Mucosa of stomach (tissue), 1 donor: ENCODE results near the gene NFATC2.

Experiments used
- H3K27me3 ChIP-seq: one replicate; pipeline ENCODE4 v1.7.0; 2013; ENCODE audit warnings: mild to moderate bottlenecking, low read length; ENCODE audit not compliant: control insufficient read depth, insufficient read depth
- H3K36me3 ChIP-seq: one replicate; pipeline ENCODE4 v1.7.0; 2013; ENCODE audit warnings: low read length; ENCODE audit not compliant: control insufficient read depth, insufficient read depth
- H3K4me1 ChIP-seq: one replicate; pipeline ENCODE4 v1.7.0; 2013; ENCODE audit warnings: mild to moderate bottlenecking, low read length; ENCODE audit not compliant: control insufficient read depth, insufficient read depth
- H3K4me3 ChIP-seq: one replicate; pipeline ENCODE4 v1.7.0; 2013; ENCODE audit warnings: low read length
- H3K9ac ChIP-seq: one replicate; pipeline ENCODE4 v1.7.0; 2013; ENCODE audit warnings: mild to moderate bottlenecking, low read length, moderate library complexity
- H3K9me3 ChIP-seq: one replicate; pipeline ENCODE4 v1.7.0; 2013; ENCODE audit warnings: mild to moderate bottlenecking, low read length, moderate library complexity; ENCODE audit not compliant: control insufficient read depth
- donor health status: Pancreatic carcinoma.

NFATC2 gene

DNA sequence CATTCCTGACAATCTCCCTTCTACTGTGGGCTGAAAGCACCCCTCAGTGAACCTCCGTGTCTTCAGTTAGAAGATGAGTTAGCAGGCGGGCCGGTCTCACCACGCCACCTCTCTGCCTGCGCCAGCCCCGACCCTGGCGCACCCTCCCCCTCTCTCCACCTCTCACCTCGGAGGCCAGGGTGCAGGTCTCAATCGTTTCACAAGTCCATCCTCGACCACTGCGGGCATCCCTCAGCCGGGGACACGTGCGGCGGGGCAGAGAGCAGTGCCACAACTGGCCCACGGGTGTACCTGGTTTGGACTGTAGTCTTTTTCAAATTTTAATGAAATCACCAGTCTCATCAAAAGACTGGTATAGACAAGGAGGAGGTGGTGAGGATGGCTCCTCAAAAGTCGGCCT, 34.4 kb downstream of the NFATC2 start:
- H3K4me3 ChIP-seq, result no peak overlapping the region

DNA sequence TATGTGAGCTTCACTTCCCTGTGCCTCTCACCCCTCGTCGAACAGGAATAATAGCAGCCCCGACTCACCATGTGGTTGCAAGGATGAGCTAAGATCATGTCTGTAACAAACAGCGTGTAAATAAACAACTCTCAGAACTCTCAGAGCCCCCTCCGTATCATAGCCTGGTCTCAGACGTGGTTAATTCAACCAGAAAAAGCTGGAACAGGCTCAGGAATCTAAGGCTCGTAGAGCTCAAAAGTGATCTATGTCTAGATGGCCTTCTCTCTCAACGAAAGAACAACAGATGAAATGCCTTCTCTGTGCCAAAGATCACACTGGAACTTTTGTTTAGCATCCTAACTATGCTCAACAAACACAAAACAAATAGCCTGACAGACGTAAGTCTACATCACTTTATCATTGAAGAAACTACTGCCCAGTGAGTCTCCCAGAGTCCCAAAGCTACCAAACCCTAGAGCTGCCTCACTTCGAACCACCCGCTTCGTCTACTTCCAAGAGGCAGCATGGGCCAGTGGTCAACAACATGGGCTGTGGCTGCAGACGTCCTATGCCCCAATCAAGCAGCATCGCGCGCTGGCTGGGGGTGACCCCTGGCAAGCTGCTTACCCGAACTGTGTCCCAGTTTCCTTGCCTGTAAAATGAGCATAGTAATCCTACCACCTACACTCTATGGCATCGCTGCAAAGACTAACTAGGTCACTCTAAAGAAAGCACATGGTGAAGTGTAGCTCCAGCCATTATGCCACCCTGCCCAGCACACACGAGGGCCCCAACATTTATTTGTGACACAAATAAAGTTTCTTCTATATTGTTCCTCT, 35.1 kb downstream of the NFATC2 start:
- no peaks in the 10 kb centered on the region for H3K4me1 ChIP-seq
- H3K9me3 ChIP-seq, result no peaks in the 10 kb centered on the region
- no peaks in the 10 kb centered on the region for H3K27me3 ChIP-seq
- no peak overlapping the region for H3K9ac ChIP-seq
- H3K36me3 ChIP-seq, result no peaks in the 10 kb centered on the region
- H3K4me3 ChIP-seq, result no peak overlapping the region

More for the DNA sequence above, 34.4 kb downstream of the NFATC2 start:
- no peaks in the 10 kb centered on the region for H3K27me3 ChIP-seq
- no peak overlapping the region for H3K9ac ChIP-seq
- H3K36me3 ChIP-seq, result no peaks in the 10 kb centered on the region
- no peaks in the 10 kb centered on the region for H3K4me1 ChIP-seq
- H3K9me3 ChIP-seq, result no peaks in the 10 kb centered on the region

DNA sequence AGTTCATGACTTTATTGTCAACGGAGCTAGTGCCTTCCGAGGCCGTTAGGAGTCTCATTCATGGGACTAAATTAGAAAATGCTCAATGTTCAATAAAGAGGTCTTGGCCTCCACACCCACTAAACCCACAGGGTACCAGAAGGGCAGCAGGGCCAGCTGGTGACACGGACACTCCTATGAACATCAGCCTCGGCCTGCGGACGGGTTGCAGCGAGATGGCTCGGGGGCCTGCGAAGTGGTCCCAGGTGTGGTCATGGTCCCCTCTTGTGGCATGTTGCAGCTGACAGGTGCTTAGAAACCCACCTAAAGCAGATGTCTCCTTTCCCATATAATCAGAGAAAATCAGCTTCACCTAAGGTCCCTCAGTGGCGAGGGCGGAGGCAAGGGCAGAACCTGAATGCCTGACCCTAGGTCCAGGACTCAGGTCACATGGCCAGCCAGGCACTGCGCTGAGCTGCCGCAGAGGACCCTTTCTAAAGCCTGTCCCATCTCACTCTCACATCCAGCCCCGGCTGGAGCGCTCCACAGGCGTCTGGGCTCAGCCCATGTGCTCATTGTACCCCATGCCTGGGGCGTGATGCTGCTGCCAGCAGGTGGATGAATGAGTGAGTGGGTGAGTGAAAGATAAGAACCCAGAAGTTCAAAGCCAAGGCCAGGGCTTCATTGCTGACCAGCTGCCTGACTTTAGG, 35.8 kb downstream of the NFATC2 start:
- no peaks in the 10 kb centered on the region for H3K27me3 ChIP-seq
- no peak overlapping the region for H3K4me3 ChIP-seq
- no peaks in the 10 kb centered on the region for H3K9me3 ChIP-seq
- no peaks in the 10 kb centered on the region for H3K4me1 ChIP-seq
- no peak overlapping the region for H3K9ac ChIP-seq
- H3K36me3 ChIP-seq, result no peaks in the 10 kb centered on the region

DNA sequence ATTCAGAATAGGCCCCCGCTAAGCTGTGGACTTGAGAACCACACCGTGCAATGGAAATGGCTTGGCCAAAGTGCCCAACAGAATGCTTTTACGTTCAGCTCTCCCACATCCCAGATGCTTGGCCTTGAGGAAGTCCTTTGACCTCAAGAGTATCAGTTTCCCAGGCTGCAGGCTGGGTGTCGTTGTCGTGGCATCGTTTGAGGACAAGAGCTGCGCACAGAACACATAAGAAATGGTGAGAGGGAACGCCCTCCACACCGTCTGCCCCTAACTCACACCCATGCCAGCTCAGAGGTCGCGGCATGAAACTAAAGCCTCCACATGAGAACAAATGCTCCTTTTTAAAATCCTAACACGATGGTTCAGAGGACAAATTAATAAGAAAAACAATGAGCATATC, 37.0 kb downstream of the NFATC2 start:
- Histone ChIP-seq H3K9me3 (no peaks in the 10 kb centered on the region), H3K9ac (no peak overlapping the region), H3K4me3 (no peak overlapping the region), H3K27me3 (no peaks in the 10 kb centered on the region), H3K4me1 (no peaks in the 10 kb centered on the region), H3K36me3 (no peaks in the 10 kb centered on the region)

DNA sequence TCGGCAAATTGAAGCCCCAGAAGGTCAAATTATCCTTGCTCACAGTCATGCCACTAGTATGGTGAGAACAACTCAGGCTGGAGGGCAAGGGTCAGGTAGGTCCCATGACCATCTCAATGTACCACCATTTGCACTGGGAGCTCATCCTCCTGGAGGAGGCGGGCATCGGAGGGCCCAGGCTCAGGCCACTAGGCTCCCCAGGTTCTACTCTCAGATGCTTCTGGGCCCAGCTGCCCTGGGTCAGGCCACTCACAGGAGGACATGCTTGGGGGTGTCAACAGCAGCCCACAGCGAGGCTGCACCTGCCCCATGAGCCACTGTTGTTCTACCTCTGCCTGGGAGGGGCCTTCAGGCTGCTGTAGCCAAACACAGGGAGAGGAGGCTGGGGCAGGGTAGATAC, 39.1 kb downstream of the NFATC2 start:
- Histone ChIP-seq H3K9ac (no peak overlapping the region), H3K27me3 (no peaks in the 10 kb centered on the region), H3K9me3 (no peaks in the 10 kb centered on the region), H3K4me3 (no peak overlapping the region), H3K4me1 (no peaks in the 10 kb centered on the region), H3K36me3 (no peaks in the 10 kb centered on the region)

DNA sequence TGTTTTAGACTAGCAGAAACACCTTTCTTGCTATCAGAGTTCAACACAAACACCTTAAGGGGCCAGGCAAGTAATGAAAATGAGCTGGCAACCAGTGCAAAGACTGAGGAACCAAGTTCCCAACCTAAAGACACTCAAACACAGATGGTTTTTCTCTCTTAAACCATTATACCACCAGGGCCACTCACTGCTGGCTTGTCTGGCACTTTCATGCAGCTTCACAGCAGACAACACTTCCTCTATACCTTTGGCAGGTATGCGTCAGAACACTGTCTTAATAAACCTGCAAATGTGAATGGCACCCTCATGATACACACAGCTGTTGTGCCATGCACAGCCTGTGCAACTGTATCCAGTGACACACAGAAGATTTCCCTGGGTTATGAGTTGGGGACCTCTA, 41.6 kb downstream of the NFATC2 start:
- Histone ChIP-seq H3K9me3 (no peaks in the 10 kb centered on the region), H3K9ac (no peak overlapping the region), H3K4me3 (no peak overlapping the region), H3K36me3 (no peaks in the 10 kb centered on the region), H3K4me1 (peaks cover 4% of the 10 kb centered on the region), H3K27me3 (no peaks in the 10 kb centered on the region)

DNA sequence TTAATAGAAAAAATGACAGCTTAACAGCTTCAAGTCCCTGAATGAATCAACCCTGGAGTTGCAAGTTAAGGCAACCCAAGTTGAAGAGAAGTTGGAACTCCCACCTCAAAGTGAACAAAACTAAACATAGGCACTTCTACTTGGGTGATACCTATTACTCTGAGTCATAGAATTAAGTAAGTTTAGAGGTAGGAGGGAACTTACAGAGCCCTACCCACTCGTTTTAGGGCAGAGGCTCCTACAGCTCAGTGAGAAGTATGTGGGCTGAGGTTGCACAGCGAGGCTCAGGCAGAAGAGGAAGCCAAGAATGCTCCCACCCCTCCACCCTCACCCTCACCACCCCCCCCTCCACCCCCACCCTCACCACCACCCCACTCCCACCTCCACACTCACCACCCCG, 42.2 kb downstream of the NFATC2 start:
- Histone ChIP-seq H3K27me3 (no peaks in the 10 kb centered on the region), H3K4me3 (no peak overlapping the region), H3K4me1 (peaks cover 4% of the 10 kb centered on the region), H3K9ac (no peak overlapping the region), H3K36me3 (no peaks in the 10 kb centered on the region), H3K9me3 (no peaks in the 10 kb centered on the region)

DNA sequence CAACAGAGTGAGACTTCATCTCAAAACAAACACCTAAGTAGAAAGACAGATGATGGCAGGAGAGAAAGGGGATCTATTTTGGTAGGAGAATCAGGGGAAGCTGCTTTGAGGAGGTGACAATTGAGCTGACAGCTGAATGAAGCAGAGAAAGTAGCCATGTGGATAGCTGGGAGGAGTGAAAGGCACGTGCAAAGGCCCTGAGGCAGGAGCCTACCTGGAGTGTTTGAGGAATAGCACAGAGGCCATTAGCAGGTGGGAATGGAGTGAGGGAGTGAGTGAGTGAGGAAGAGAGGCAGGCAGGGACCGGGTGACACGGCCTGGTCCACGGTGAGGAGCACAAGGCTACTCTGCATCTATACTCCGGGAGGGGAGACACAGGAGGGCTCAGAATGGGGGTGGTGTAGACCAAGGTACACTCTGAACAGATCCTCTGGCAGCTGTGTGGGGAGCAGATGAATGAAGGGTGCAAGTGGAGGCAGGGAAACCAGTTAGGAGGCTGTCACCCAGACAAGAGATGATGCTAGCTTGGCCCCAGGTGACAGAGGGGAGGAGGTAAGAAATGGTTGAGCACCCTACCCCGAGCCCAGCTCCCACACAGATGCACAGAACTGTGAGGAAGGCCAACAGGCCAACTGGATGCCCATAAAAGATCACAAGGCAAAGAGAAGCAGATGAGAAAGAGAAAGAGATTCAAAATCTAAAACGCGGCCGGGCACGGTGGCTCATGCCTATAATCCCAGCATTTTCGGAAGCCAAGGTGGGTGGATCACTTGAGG, 43.6 kb downstream of the NFATC2 start:
- Histone ChIP-seq H3K9ac (no peak overlapping the region), H3K36me3 (no peaks in the 10 kb centered on the region), H3K27me3 (no peaks in the 10 kb centered on the region), H3K4me3 (no peak overlapping the region), H3K4me1 (peaks cover 4% of the 10 kb centered on the region), H3K9me3 (no peaks in the 10 kb centered on the region)

DNA sequence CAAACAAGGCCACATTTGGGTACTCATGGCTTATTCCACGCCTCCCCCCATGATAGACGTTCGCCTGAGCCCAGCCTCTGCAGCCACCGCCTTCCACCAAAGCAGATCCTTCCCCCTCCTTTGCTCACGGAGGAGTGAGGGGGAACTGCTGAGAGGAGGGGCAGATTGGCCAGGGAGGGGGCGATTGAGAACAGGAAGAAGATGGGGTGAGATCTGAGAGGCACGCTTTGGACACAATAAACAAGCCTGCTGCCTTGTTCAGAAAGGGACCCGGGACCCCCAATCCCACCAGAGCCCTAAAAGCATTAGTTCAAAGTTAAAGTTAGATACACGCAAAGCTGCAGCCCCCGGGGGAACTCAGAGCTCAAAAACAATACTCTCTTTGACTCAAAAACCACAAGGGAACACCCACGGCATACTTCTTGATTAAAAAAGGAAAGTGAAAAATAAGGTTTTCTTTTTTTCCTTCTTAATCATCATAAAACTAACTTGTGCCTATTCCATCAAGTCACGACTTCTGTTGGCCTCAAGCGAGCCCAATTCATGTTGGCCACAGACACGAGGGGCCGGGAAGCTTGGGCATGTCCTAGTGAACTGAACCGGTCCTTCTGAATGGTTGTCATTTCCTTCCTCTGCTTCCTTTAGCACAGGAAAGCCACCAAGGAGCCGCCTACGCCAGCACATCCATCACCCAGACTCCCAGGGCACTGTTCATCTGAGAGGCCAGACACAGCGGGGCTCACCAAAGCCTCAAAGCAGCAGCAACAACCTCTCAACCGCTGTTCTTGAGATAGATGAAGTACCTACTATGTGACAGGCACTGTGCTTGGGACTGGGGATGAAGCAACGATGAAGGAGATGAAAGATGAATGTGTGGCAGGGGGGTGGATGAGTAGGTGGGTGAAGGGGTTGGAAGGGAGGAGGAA, 44.7 kb downstream of the NFATC2 start:
- H3K4me3 ChIP-seq, result no peak overlapping the region
- no peak overlapping the region for H3K9ac ChIP-seq

DNA sequence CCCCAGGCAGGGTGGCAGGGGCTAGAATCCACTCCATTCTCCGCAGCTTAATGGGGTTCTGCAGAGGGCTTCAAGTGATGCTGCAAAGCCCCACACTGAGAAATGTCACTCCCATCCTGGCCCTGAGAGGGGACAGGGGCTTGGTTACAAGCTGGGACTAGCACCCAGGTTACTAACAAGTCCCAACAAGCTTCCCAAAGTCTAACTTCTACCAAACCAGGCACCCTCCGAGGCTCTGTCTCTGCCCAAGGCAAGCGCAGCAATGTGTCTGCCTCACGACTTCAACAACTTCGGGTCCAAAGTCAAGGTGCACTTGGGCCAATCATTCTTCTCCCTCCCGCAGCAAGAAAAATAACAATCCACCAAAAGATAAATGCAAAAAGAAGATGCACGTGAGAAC, 45.6 kb downstream of the NFATC2 start:
- H3K27me3 ChIP-seq, result no peaks in the 10 kb centered on the region
- peaks cover 19% of the 10 kb centered on the region for H3K4me1 ChIP-seq
- H3K4me3 ChIP-seq, result no peak overlapping the region
- H3K9ac ChIP-seq, result no peak overlapping the region
- no peaks in the 10 kb centered on the region for H3K36me3 ChIP-seq
- no peaks in the 10 kb centered on the region for H3K9me3 ChIP-seq

More for the DNA sequence above, 44.7 kb downstream of the NFATC2 start:
- no peaks in the 10 kb centered on the region for H3K36me3 ChIP-seq
- H3K27me3 ChIP-seq, result no peaks in the 10 kb centered on the region
- H3K9me3 ChIP-seq, result no peaks in the 10 kb centered on the region
- H3K4me1 ChIP-seq, result peaks cover 10% of the 10 kb centered on the region

DNA sequence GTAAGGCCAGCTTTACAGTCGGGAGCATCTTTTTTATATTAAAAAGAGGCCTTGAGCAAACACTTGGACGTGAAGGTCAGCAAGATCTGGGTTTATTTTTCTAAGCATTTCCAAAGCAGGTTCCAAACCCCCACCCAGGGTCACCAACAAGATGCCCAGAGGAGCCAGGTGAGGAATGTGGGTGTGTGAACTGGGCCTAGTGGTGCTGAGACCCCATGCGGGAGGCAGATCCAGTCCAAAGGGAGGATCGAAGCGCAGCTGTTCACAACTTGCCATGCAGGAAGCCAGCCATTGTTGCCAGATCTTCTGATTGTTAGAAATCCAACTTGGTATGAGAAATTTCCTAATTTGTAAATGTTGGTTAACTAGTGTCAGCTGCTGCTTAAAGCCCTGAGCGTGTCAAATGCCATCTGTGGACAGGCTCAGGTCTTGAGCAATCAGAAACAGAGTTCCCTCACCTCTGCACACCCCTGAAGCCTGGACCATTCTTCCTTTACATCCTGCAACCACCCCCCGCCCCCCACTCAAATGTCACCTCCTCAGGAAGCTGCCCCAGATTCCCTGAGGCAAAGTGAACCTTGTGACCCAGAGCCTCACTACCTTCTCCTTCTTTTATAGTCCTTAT, 46.5 kb downstream of the NFATC2 start:
- H3K4me3 ChIP-seq, result no peak overlapping the region
- peaks cover 26% of the 10 kb centered on the region for H3K4me1 ChIP-seq
- H3K9ac ChIP-seq, result no peak overlapping the region
- H3K9me3 ChIP-seq, result no peaks in the 10 kb centered on the region
- no peaks in the 10 kb centered on the region for H3K27me3 ChIP-seq
- H3K36me3 ChIP-seq, result no peaks in the 10 kb centered on the region
